BJ (cell line): Measurements from ENCODE around the gene PRKG2. TPM values are rescaled to one million over a fixed set of nuclear protein-coding genes. Genes with fewer than 3 reads are reported as not detected.

ENCODE experiments used
- CTCF ChIA-PET: fragments of 350-600 bp; formaldehyde crosslinking; extraction: SDS; loops from one replicate; lab custom pipeline; 2021; ENCODE audit warnings: antibody characterized with exemption, inconsistent platforms; lab: Yijun Ruan, JAX
- POLR2A ChIA-PET: fragments of 300-600 bp; sonication (Branson Sonifier 250); formaldehyde crosslinking; extraction: SDS; loops from one replicate; lab custom pipeline; 2021; ENCODE audit warnings: antibody characterized with exemption; lab: Charles Lee
- DNase-seq: peaks from one replicate; pipeline ENCODE4 v3.0.0-alpha.2; 2011; ENCODE audit warnings: low read depth
- H3K27me3 ChIP-seq: 2 replicates; pipeline ENCODE4 v1.6.0; 2011; ENCODE audit warnings: low read length; ENCODE audit not compliant: control insufficient read depth, insufficient read depth
- H3K36me3 ChIP-seq: 2 replicates; pipeline ENCODE4 v1.5.1; 2011; ENCODE audit warnings: low read length; ENCODE audit not compliant: control insufficient read depth, insufficient read depth
- H3K4me3 ChIP-seq: 2 replicates; pipeline ENCODE4 v1.5.1; 2011; ENCODE audit warnings: low read depth, mild to moderate bottlenecking, control low read depth, low read length
- CTCF ChIP-seq: IDR thresholded peaks from 2 replicates; pipeline ENCODE4 v1.5.1; 2011; ENCODE audit warnings: low read depth, mild to moderate bottlenecking, control low read depth, inconsistent platforms, low read length, moderate library complexity; ENCODE audit not compliant: insufficient read depth
- polyA plus RNA-seq: library from polyadenylated mRNA; depleted of rRNA; stranded (reverse); fragments of >200 nt; gene quantifications from 2 replicates; pipeline ENCODE4 v1.2.3, GENCODE V29; 2011

PRKG2 gene
- polyA plus RNA-seq, 1 experiment, result 0.16 TPM

DNA sequence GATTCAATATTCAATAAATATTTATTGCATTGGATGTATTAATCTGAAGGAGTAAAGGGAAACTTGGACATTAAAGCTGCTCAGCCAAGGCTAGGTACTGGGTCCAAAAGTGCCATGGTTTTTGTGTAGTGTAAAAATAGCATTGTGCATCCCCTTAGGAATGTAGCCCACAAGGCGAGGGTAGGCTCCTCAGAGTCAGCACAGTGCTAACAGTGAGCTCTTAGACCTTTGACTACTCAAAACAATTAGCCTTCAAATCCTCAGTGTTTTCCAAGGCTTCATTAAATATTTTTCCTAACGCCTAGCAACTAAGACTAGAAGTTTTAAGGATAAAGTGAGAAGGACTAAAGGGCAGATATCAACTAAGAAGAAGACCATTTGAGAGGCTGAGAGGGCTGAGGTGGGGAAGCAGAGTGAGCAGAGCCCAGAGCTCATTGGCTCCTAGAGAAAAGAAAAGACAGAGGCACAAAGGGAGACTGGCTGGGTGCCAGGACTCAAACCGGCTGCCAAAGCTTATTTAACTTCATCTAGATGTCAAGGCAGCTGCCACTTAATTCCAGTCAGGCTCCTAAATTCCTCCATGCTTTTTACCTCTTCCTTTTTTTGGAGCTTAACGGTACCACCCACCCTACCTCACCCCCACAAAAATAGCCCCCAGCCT is 17.0 kb downstream of the PRKG2 start:
- no peak for TF ChIP-seq CTCF
- Histone ChIP-seq H3K36me3 (no peaks in the 10 kb centered on the region), H3K27me3 (no peaks in the 10 kb centered on the region), H3K4me3 (no peak overlapping the region)
- ChIA-PET POLR2A (no interaction called here), CTCF (interaction anchor here (0.6 kb wide), 1 partner anchor 145 kb away, joined by 3 read pairs; no protein-coding TSS in a partner anchor)
- DNase-seq, result no peak

DNA sequence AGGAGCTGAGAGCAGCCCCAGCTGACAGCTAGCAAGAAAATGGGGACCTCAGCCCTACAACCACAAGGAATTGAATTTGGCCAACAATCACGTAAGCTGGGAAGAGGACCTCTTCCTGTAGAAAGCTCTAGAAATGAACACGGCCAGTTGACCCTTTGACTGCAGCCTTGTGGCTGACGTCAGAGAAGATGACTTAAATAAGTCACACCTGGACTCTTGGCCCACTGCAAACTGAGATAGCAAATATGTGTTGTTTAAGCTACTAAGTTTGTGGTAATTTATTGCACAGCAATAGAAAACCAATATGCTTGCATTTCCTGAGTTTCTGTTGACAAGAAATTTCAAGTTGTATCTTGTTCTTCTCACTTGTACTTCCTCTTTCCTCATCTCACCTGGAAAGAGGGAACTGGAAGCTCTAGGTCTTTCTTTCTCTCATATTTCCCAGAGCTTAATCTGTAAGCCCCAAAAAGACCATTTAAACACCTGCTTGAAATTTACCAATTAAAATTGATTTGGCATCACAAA is 18.8 kb downstream of the PRKG2 start:
- H3K4me3 ChIP-seq, result no peak overlapping the region
- no peak for TF ChIP-seq CTCF
- CTCF ChIA-PET, result interaction anchor here (1.2 kb wide), 1 partner anchor 17 kb away, joined by 3 read pairs; no protein-coding TSS in a partner anchor

GRCh38 chr4:81195475-81195874 is 19.5 kb downstream of the PRKG2 start:
- Histone ChIP-seq H3K4me3 (no peak overlapping the region), H3K27me3 (no peaks in the 10 kb centered on the region), H3K36me3 (no peaks in the 10 kb centered on the region)
- CTCF ChIA-PET, result interaction anchor here (1.2 kb wide), 1 partner anchor 16 kb away, joined by 3 read pairs; no protein-coding TSS in a partner anchor
- TF ChIP-seq CTCF, result no peak
- POLR2A ChIA-PET, result no interaction called here
- DNase-seq, result no peak

More for the DNA sequence above, 18.8 kb downstream of the PRKG2 start:
- DNase-seq, result no peak
- POLR2A ChIA-PET, result no interaction called here
- Histone ChIP-seq H3K36me3 (no peaks in the 10 kb centered on the region), H3K27me3 (no peaks in the 10 kb centered on the region)

- TF ChIP-seq CTCF, result no peak
- Histone ChIP-seq H3K27me3 (no peaks in the 10 kb centered on the region), H3K4me3 (no peak overlapping the region), H3K36me3 (no peaks in the 10 kb centered on the region)
- POLR2A ChIA-PET, result no interaction called here
- CTCF ChIA-PET, result no interaction called here
- DNase-seq, result no peak
These were observed 20.7 kb downstream of the PRKG2 start for GRCh38 chr4:81194286-81194685.

GRCh38 chr4:81180916-81181315 is 34.1 kb downstream of the PRKG2 start:
- TF ChIP-seq CTCF, result no peak
- no peaks in the 10 kb centered on the region for H3K27me3 ChIP-seq
- POLR2A ChIA-PET, result no interaction called here
- no peaks in the 10 kb centered on the region for H3K36me3 ChIP-seq
- no peak for DNase-seq
- H3K4me3 ChIP-seq, result no peak overlapping the region
- CTCF ChIA-PET, result no interaction called here
